Measurements from ENCODE around the gene ACOT7.

ACOT7 gene

DNA sequence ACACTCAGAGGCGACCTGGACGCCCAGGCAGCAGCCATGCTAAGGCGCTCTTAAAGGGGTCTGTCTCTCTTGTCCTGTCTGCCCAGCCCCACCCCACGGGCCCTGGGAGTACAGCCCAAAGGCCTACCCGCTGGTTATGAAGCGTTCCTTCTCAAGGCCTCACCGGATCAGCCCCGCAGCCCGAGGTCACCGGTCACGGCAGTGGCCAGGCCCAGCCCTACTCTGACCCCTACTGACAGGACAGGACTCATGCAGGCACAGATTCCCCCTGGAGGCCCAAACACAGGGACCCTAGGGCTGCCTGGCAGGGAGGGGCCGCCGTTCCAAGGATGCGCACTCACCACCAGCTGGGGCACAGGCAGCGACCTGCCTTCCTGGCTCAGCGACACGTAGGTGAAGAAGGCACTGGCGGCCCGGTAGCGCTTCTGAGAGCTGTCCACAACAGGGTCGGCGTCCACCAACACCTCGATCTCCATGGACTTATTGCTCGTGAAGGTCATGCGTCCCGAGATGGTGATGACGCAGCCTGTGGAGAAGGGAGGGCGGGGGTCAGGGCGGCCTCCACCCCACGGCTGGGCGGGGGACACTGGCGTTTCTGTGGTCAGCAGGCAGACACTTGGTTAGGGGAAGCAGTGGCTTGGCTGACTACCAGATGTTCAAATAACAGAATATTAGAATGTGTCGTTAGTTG is 112.7 kb downstream of the ACOT7 start:
- DNase-seq: peak in 2 of 3 donors; percentile 12 to 28

GRCh38 chr1:6279613-6280383 is 113.8 kb downstream of the ACOT7 start:
- DNase-seq: no peak

DNA sequence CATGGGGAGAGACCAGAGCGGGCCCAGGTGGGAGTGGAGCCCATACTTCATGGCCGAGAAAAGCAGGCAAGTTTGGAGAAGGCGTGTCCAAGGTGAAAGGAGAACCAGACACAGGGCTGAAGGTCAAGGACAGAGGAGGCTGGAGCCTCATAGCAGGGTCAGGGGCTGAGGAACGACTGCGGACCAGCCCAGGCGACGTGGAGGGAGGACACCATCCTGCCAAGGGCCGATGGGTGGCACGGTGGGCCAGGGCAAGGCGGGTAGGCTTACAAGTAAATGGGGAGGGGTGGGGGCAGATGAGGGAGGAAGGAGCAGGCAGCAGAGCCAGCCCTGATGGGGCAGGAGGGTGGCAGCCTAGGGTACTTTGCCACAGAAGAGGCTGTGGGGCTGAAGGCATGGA is 114.5 kb downstream of the ACOT7 start:
- no peak for DNase-seq

- DNase-seq: no peak
Measured at GRCh38 chr1:6278263-6278662, 115.3 kb downstream of the ACOT7 start.

DNA sequence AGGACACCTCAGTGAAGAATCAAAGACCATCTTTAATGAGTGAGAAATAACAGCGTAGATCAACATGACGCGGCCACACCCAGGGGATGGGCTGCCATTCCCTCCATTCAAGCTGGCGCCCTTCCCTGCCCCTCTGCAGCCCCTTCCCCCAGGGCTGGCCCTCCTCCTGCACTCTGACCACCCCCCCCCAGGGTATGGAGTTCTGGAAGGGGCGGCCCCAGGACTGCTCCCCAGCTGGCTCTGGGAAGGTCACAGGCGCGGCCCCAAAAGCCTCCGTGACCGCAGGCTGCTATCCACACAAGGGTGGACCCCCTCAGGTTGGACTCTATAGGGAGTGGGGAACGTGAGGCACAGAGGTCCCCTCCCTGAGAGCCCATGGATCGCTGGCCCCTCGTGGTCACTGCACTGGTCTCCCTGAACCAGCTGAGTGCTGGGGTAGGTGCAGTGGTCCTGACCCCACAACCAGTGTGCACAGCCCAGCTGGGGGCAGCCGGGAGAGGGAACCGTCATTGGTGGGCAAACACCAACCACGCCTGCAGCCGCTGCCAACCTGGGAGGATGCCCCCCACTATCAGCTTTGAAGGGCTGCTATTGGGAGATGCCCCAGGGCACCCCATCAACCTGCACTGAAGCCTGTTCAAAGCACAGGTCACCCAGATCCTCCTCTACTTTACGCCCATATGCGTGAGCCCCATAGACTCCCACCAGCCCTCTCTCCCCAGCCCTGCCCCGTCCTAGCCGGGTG is 116.6 kb downstream of the ACOT7 start:
- no peak for DNase-seq

- no peak for DNase-seq
Measured at GRCh38 chr1:6275826-6276782, 117.5 kb downstream of the ACOT7 start.

- no peak for DNase-seq
Measured at GRCh38 chr1:6274622-6275139, 118.9 kb downstream of the ACOT7 start.

DNA sequence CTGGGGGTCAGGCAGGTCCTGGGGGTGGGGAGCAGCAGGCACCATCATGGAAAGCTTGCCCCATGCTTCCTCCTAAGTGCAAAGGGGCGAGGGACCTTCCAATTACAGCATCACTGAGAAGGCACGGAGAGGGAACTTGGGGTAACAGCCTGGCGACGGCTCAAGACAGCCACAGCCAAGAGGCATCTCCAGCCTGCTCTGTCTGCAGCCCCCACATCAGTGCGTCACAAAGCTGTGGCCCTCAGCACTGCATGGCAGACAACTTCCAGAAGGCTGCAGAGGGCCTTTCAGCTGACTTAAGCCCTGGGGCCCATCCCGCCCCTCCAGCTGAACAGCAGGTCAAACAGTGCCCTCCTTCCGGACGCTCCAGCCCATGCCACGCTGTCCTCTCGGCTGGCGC is 119.5 kb downstream of the ACOT7 start:
- DNase-seq: no peak

GRCh38 chr1:6273380-6273891 is 120.1 kb downstream of the ACOT7 start:
- DNase-seq: peak; percentile 54 to 65 (median 64)

GRCh38 chr1:6272868-6273267 is 120.7 kb downstream of the ACOT7 start:
- no peak for DNase-seq

GRCh38 chr1:6272452-6272851 is 121.1 kb downstream of the ACOT7 start:
- DNase-seq: no peak

DNA sequence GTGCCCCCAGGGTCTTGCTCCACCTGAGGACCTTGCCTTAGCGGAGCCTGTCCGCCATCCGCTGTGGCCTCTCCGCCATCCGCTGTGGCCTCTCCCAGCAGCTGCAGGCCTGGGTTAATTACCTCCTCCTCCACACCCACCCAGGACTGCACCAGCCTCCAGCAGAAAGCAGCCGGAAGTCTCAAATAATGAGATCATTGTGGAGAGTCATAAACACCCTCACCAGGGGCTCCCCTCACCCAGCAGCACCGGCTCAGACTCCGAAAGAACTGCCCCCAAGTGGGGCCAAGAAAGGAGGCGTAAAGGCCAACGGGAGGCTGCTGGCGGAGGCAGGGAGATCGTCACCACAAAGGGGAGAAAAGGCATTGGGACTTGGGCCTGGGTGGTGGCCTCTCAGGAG is 122.0 kb downstream of the ACOT7 start:
- DNase-seq: no peak

DNA sequence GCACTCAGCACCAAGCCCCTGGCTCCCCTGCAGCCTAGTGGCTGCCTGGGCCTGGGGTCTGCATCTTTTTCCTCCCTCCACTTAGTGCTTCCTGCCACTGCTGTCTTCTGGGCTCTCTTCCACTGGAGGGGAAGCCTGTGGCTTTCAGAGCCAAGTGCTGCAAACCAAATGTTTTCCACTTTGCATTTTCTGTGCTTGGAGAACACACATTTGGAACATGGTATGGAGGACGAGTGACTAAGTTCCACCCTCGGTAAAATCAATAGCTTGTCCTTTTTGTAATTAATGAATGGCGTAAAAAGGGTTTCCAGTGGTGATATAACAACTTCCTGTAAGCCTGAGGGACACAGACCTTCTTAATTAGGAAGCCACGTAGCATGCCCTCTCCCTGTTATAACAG is 122.6 kb downstream of the ACOT7 start:
- no peak for DNase-seq

DNA sequence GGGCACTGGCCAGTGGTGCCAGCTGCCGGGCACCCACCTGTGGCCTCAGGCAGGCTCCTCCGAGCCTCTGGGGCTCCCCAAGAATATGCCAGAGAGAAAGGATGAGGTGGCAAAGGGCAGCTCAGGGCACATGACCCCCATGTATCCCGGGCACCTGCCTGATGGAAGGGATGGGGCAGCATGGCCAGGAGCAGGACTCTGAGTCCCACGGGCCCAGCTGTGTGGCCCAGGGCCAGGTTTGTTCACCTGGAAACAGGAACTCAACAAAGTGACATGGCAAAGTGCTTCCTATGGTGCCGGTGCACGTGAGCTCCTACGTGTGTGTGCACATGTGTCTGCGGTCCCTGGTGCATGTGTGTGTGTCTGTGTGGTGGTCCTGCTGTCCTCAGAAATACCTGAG is 123.2 kb downstream of the ACOT7 start:
- no peak for DNase-seq

DNA sequence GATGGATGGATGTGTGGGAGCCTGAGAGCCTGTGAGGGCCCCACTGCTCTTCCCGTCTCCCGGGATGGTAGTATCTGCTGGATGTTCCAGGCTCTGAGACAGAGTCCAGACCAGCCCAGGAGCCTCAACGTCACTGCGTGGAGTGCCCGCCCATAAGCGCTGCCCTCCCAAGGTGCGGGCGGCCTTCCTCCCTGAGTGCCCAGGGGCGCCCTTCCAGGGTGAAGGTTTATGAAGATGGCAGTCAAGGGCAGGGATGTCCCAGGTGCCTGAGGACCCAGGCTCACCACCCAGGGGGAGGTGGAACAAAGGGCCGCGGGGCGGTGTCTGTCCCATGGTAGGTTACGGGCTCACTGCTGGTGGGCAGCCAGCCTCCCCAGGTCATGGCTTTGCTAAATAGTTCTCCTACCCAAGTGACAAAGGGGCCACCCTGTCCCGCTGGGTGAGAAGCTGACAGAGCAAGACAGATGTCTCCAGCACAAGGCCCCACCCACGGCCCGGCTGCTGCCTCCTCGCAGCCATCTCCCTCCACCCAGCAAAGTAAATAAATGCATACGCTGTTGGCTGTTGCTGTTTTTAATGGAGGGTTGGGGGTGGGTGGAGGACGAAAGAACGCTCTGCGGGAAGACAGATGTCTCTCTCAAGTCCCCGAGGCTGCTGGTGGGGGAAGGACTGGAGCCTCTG is 123.7 kb downstream of the ACOT7 start:
- DNase-seq: no peak

GRCh38 chr1:6269296-6269695 is 124.3 kb downstream of the ACOT7 start:
- DNase-seq: no peak

DNA sequence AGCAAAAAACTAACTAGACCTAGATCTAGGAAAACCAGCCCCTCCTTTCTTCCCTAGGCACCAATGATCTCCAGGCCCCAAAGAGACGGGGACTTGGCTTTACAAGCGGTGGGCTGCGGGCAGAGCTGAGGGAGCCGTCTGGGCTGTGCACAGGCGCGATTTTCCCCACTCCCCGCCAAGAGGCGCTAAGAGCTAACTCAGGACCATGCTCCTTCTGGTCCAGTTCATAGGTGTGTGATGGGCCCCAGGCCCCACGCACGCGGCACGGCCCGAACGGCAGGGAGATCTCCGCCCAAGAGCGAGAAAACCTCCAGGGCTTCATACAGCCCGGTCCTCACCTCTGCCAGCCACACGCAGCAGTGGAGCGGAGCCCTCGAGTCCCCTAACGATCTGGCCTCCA is 125.2 kb downstream of the ACOT7 start:
- no peak for DNase-seq

GRCh38 chr1:6267686-6268322 is 125.8 kb downstream of the ACOT7 start:
- no peak for DNase-seq

GRCh38 chr1:6266641-6267040 is 126.9 kb downstream of the ACOT7 start:
- DNase-seq: no peak

DNA sequence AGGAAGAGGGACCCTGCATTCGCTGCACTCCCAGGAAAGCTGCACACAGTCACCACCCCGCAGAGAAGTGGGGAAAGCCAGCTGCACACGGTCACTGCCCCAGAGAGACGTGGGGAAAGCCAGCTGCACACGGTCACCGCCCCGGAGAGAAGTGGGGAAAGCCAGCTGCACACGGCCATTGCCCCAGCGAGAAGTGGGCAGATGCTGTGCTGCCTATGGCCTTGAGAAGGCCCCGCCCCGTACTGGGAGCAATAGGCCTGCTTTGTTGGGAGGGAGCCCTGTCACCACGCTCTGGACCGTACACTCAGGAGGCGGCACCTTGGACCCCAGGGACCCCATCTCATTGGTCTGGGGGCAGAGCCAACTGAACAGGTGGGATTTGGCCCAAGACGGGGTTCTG is 128.4 kb downstream of the ACOT7 start:
- DNase-seq: no peak

- no peak for DNase-seq
Measured at GRCh38 chr1:6263716-6264115, 129.9 kb downstream of the ACOT7 start.

All from suppressor macrophage treated with lipopolysaccharide for 1 hour (primary cell).